ENCODE data around the gene SPTBN1. TPM values are rescaled to one million over a fixed set of nuclear protein-coding genes. Genes with fewer than 3 reads are reported as not detected.

SPTBN1 gene
- total and polyA plus RNA-seq, 8 donors: 28.7 to 475 (median 193) TPM

DNA sequence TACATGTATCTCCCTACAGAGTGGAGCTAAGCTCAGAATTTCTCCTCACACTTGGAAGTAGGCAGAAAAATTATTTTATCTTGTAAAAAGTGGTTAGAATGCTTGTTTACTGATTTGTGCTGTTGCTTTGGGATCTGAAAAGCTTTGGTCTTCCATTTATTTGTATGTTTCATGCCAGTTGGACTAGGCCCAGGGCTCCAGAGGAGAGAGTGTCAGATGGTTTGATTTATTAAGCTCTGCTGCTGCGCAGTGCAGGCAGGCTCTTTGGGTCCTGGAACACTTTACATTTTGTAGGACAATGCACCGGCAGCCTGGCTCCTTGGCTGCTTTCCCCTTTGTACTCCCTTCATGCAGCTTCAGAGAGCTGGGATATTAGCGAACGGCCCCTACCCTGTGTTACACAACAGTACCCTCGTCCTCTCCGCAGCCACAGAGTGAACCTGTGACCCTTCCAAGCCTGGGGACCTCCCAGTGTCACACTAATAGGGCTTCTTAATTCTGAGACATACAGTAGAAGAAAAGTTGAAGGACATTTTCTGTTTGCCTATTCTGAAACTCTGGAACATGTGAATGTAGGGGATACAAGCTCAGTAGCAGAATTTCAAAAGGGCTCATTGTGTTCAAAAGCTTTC is 210.6 kb downstream of the SPTBN1 start:
- WGBS, 5 donors: 31 to 40% (median 35%) methylated on average over 6 of the region's 6 CpGs
- Histone ChIP-seq H3K9me3 (no peaks in the 10 kb centered on the region), H3K4me3 (peak overlapping the region in 1 of 4 donors; percentile 6), H3K36me3 (peaks cover 30 to 86% (median 77%) of the 10 kb centered on the region in 4 donors), H3K27ac (peak overlapping the region; percentile 64 to 84 (median 79)), H3K27me3 (no peaks in the 10 kb centered on the region), H3K4me1 (peaks cover 33 to 70% (median 51%) of the 10 kb centered on the region in 4 donors)
- TF ChIP-seq POLR2AphosphoS5 (IDR thresholded peaks at IDR 0.05) (peak in 2 of 3 donors; percentile 4 to 14), EP300 (IDR thresholded peaks at IDR 0.05) (no peak)
- DNase-seq: peak; percentile 35 to 84
- intact Hi-C loops (cut with DNase I; ENCODE audit: low total_unique reads): no loop called here

- DNase-seq: no peak
- intact Hi-C loops (cut with DNase I; ENCODE audit: low total_unique reads): no loop called here
- H3K4me1 ChIP-seq: peaks cover 33 to 75% (median 53%) of the 10 kb centered on the region in 4 donors
- H3K9me3 ChIP-seq: no peaks in the 10 kb centered on the region
- H3K27ac ChIP-seq: peak overlapping the region; percentile 62 to 84 (median 79)
- 84 to 92% (median 91%) methylated on average over 4 of the region's 4 CpGs for WGBS, 5 donors
- no peak overlapping the region for H3K4me3 ChIP-seq
- TF ChIP-seq POLR2A (IDR thresholded peaks at IDR 0.05) (no peak), CTCF (IDR thresholded peaks at IDR 0.05) (no peak), EP300 (IDR thresholded peaks at IDR 0.05) (no peak), POLR2AphosphoS5 (IDR thresholded peaks at IDR 0.05) (no peak)
- peaks cover 24 to 81% (median 72%) of the 10 kb centered on the region in 4 donors for H3K36me3 ChIP-seq
- H3K27me3 ChIP-seq: no peaks in the 10 kb centered on the region
Observed at GRCh38 chr2:54667266-54667639, 211.1 kb downstream of the SPTBN1 start.

DNA sequence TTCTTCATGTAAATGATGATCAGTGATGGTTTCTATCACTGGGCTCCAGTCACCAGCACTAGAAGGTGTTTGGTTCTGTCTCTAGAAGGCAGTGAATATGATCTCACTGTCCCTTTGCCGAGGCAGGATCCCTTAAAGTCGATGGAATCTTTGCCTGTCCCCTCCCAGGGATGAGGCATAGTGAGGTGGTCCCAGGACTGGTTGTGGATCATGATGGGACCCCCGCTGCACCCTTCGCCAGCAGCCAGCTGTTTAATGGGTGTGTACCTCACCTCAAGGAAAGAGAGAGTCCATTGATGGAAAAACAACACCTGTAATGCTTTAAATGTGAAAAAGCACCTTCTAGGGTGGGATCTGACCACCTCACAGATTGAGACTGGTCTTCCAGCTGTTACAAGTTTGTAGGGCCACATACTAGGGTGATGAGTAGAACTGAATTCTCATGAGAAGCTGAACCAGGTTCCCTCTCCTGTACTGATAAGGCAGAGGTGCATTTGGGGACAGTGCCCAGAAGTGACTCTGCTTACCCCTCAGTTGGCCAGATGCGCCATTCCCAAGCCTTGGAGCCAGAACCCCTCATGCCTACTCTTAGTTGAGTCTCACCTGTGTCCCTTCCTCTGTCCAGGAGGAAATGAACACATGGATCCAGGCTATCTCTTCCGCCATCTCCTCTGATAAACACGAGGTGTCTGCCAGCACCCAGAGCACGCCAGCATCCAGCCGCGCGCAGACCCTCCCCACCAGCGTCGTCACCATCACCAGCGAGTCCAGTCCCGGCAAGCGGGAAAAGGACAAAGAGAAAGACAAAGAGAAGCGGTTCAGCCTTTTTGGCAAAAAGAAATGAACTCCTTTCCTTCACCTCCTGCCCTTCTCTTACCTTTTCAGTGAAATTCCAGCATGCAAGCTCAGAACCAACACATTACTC is 211.9 kb downstream of the SPTBN1 start:
- H3K36me3 ChIP-seq: peaks cover 22 to 74% (median 65%) of the 10 kb centered on the region in 4 donors
- no peak for DNase-seq
- peak overlapping the region; percentile 36 to 84 (median 79) for H3K27ac ChIP-seq
- H3K9me3 ChIP-seq: no peaks in the 10 kb centered on the region
- H3K4me1 ChIP-seq: peaks cover 33 to 82% (median 58%) of the 10 kb centered on the region in 4 donors
- H3K4me3 ChIP-seq: no peak overlapping the region
- TF ChIP-seq CTCF (IDR thresholded peaks at IDR 0.05): no peak
- TF ChIP-seq POLR2A (IDR thresholded peaks at IDR 0.05): no peak
- TF ChIP-seq POLR2AphosphoS5 (IDR thresholded peaks at IDR 0.05): no peak
- no peak for TF ChIP-seq EP300 (IDR thresholded peaks at IDR 0.05)
- WGBS, 5 donors: 79 to 95% (median 83%) methylated on average over 17 of the region's 17 CpGs
- intact Hi-C loops (cut with DNase I; ENCODE audit: low total_unique reads): no loop called here
- no peaks in the 10 kb centered on the region for H3K27me3 ChIP-seq

DNA sequence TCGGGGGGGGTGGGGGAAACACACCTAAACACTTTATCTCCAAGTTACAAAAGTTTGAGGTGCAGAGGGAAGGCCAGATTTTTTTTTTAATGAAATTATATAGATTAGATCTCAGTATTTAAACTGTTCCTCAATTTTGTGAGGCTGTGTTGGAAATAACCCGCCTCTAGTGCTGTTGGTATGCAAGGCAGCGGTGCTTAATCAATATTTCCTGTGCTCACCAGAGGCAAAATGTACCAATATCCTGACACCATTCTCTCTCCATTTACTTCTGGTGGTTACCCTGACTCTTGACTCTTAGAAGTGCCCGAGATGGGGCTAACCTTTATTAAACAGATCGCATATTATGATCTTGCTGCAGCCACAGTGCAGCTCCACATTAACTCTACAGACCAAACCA is 212.6 kb downstream of the SPTBN1 start:
- no peak for TF ChIP-seq POLR2AphosphoS5 (IDR thresholded peaks at IDR 0.05)
- TF ChIP-seq EP300 (IDR thresholded peaks at IDR 0.05): no peak
- TF ChIP-seq CTCF (IDR thresholded peaks at IDR 0.05): no peak
- no peak for TF ChIP-seq POLR2A (IDR thresholded peaks at IDR 0.05)
- WGBS, 5 donors: 79 to 87% (median 83%) methylated on average over 5 of the region's 5 CpGs
- Histone ChIP-seq H3K27me3 (no peaks in the 10 kb centered on the region), H3K4me1 (peaks cover 41 to 89% (median 65%) of the 10 kb centered on the region in 4 donors), H3K4me3 (no peak overlapping the region), H3K27ac (peak overlapping the region in 3 of 5 donors; percentile 79 to 84 (median 83)), H3K9me3 (no peaks in the 10 kb centered on the region), H3K36me3 (peaks cover 22 to 67% (median 57%) of the 10 kb centered on the region in 4 donors)
- intact Hi-C loops (cut with DNase I; ENCODE audit: low total_unique reads): no loop called here
- DNase-seq: no peak

All from stomach (tissue), 9 donors.